Spinal cord (tissue), 10 donors: ENCODE measurements around the gene CTIF. TPM values are rescaled to one million over a fixed set of nuclear protein-coding genes. Genes with fewer than 3 reads are reported as not detected.

Experiments
- DNase-seq, 6 donors: peaks; one replicate each; pipeline versions ENCODE4 v3.0.0 to v3.0.0-alpha.2; 2013 to 2015; ENCODE audit warnings: low spot score in 6 of 6, low read depth in 4 of 6
- H3K27ac ChIP-seq: one replicate; pipeline ENCODE4 v1.5.1; 2013; ENCODE audit warnings: low read depth, low read length, control low read depth
- H3K27me3 ChIP-seq: one replicate; pipeline ENCODE4 v1.6.1; 2013; ENCODE audit warnings: low read length; ENCODE audit not compliant: control insufficient read depth, insufficient read depth
- H3K36me3 ChIP-seq: one replicate; pipeline ENCODE4 v1.6.1; 2013; ENCODE audit warnings: low read length; ENCODE audit not compliant: control insufficient read depth, insufficient read depth
- H3K4me1 ChIP-seq: one replicate; pipeline ENCODE4 v1.6.1; 2013; ENCODE audit warnings: low read length; ENCODE audit not compliant: control insufficient read depth, insufficient read depth
- H3K4me3 ChIP-seq: one replicate; pipeline ENCODE4 v1.5.1; 2013; ENCODE audit warnings: low read depth, low read length, control low read depth
- H3K9me3 ChIP-seq: one replicate; pipeline ENCODE4 v1.6.1; 2013; ENCODE audit warnings: low read length; ENCODE audit not compliant: control insufficient read depth, insufficient read depth
- WGBS: methylation state at CpG from one replicate; pipeline ENCODE4 v1.1.5; 2013; ENCODE audit warnings: missing lambda C conversion rate; ENCODE audit not compliant: insufficient coverage; 5-methylcytosine and 5-hydroxymethylcytosine counted together
- polyA plus RNA-seq, 2 donors: library from polyadenylated mRNA; unstranded; fragments of 120-200 nt; gene quantifications; one replicate each; pipeline ENCODE4 v1.2.1, GENCODE V29; 2013; ENCODE audit not compliant: insufficient read length in 2 of 2
- total RNA-seq, 2 donors: library from RNA; depleted of rRNA in 1 of 2; stranded (reverse); fragments of 120-200 nt in 1 of 2; fragments of >200 nt in 1 of 2; gene quantifications; one replicate each; pipeline versions ENCODE4 v1.2.3 to v1.2.4, GENCODE V29; 2013 to 2014
- donor health status: healthy.

CTIF gene
- total and polyA plus RNA-seq, 4 donors: 32.5 to 106 (median 72.6) TPM

- Histone ChIP-seq H3K4me3 (no peak overlapping the region), H3K9me3 (no peaks in the 10 kb centered on the region), H3K27ac (no peak overlapping the region), H3K27me3 (no peaks in the 10 kb centered on the region), H3K36me3 (no peaks in the 10 kb centered on the region), H3K4me1 (no peaks in the 10 kb centered on the region)
- DNase-seq: no peak
- 55% methylated on average over 2 of the region's 3 CpGs for WGBS
Measured at GRCh38 chr18:48530399-48531081, 8.3 kb upstream of the CTIF start.

DNA sequence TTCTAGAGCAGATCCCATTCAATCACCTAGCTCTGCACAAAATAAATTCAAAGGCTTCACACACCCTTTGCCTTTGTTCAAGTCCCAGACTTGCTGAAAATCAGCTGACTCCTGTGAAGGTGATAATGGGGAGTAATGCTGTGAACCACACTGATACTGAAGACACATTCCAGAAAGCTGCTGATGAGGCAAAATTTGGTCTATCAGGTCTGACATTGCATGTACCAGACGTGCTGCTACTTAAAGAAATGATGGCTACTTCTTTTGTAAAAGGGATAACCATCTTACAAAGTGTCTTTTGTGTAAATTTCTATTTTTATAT is 7.8 kb upstream of the CTIF start:
- no CpG with 5 or more reads among the region's 1 CpG for WGBS
- Histone ChIP-seq H3K27ac (no peak overlapping the region), H3K36me3 (no peaks in the 10 kb centered on the region), H3K4me3 (no peak overlapping the region), H3K9me3 (no peaks in the 10 kb centered on the region), H3K4me1 (no peaks in the 10 kb centered on the region), H3K27me3 (no peaks in the 10 kb centered on the region)
- DNase-seq: peak in 1 of 6 donors; percentile 54

DNA sequence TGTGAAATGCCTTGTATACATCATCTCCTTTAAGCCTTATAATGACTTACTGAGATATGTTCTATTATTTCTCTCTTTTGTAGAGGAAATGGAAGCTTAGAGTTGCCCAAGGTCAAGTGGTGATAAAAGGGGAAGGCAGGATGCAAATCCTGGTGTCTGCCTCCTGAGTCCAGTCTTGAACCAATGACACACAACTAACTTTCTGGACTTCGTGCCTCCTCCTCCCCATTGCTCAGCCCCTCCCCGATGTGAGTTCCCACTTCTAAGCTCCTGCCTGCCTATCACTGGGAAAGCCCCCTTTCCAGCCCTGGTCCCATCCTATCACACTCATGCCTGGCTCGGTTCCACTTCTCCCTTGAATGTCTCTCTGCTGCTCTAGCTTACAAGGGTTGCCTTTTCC is 6.9 kb upstream of the CTIF start:
- no peak for DNase-seq
- Histone ChIP-seq H3K27ac (no peak overlapping the region), H3K36me3 (no peaks in the 10 kb centered on the region), H3K9me3 (no peaks in the 10 kb centered on the region), H3K4me3 (no peak overlapping the region), H3K27me3 (no peaks in the 10 kb centered on the region), H3K4me1 (no peaks in the 10 kb centered on the region)
- 86% methylated on average over 2 of the region's 3 CpGs for WGBS

GRCh38 chr18:48533340-48534070 is 5.3 kb upstream of the CTIF start:
- DNase-seq: no peak
- H3K4me3 ChIP-seq: no peak overlapping the region
- no peaks in the 10 kb centered on the region for H3K27me3 ChIP-seq
- H3K36me3 ChIP-seq: no peaks in the 10 kb centered on the region
- 71% methylated on average over 1 of the region's 6 CpGs for WGBS
- H3K27ac ChIP-seq: no peak overlapping the region
- H3K4me1 ChIP-seq: no peaks in the 10 kb centered on the region
- no peaks in the 10 kb centered on the region for H3K9me3 ChIP-seq

DNA sequence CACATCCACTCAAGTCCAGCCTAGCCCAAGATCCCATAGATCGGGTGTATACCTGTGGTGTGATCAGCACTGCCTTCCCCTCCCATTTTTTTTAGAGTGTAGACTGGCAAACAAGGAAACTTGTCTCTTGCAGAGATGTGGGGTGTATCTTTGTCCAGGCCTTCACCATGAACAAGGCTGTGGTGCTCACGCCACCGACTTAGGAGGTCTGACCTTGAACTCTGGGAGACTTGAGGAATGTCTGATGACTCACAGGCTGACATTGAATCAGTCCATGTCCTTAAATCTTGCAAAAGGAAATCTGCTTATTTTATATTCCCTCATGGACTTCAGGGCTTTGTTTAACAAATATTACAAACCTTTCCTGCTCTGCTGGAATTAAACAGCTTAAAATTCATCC is 4.5 kb upstream of the CTIF start:
- Histone ChIP-seq H3K36me3 (no peaks in the 10 kb centered on the region), H3K4me3 (no peak overlapping the region), H3K27me3 (no peaks in the 10 kb centered on the region), H3K4me1 (peaks cover under 1% of the 10 kb centered on the region), H3K27ac (no peak overlapping the region), H3K9me3 (no peaks in the 10 kb centered on the region)
- no peak for DNase-seq
- WGBS: 100% methylated on average over 2 of the region's 3 CpGs

DNA sequence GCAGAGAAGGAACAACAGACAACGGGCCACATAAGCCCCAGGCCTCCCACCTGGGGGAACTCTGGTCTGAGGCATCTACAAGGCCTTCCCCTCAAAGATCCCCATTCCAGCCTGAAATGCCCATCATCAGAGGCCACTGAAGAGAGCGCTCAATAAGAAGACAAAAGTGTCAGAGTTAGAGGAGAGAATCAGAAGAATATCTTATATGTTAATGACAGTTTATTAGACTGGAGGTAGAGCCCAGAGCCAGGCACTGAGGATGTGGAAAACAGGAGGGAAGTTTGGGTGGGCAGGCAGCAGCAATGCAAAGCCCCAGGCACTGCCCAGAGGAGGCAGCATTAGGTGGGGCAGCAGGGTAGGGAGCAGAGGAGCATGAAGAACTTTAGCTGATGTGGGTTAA is 2.9 kb upstream of the CTIF start:
- Histone ChIP-seq H3K27ac (no peak overlapping the region), H3K4me3 (no peak overlapping the region), H3K4me1 (peaks cover 6% of the 10 kb centered on the region), H3K27me3 (no peaks in the 10 kb centered on the region), H3K36me3 (no peaks in the 10 kb centered on the region), H3K9me3 (no peaks in the 10 kb centered on the region)
- DNase-seq: no peak
- 60% methylated on average over 2 of the region's 2 CpGs for WGBS

- DNase-seq: no peak
- H3K36me3 ChIP-seq: no peaks in the 10 kb centered on the region
- no peak overlapping the region for H3K4me3 ChIP-seq
- H3K27ac ChIP-seq: no peak overlapping the region
- no peaks in the 10 kb centered on the region for H3K27me3 ChIP-seq
- no peaks in the 10 kb centered on the region for H3K9me3 ChIP-seq
- peaks cover 9% of the 10 kb centered on the region for H3K4me1 ChIP-seq
- 93% methylated on average over 5 of the region's 6 CpGs for WGBS
Measured at GRCh38 chr18:48536516-48536915, 2.3 kb upstream of the CTIF start.

DNA sequence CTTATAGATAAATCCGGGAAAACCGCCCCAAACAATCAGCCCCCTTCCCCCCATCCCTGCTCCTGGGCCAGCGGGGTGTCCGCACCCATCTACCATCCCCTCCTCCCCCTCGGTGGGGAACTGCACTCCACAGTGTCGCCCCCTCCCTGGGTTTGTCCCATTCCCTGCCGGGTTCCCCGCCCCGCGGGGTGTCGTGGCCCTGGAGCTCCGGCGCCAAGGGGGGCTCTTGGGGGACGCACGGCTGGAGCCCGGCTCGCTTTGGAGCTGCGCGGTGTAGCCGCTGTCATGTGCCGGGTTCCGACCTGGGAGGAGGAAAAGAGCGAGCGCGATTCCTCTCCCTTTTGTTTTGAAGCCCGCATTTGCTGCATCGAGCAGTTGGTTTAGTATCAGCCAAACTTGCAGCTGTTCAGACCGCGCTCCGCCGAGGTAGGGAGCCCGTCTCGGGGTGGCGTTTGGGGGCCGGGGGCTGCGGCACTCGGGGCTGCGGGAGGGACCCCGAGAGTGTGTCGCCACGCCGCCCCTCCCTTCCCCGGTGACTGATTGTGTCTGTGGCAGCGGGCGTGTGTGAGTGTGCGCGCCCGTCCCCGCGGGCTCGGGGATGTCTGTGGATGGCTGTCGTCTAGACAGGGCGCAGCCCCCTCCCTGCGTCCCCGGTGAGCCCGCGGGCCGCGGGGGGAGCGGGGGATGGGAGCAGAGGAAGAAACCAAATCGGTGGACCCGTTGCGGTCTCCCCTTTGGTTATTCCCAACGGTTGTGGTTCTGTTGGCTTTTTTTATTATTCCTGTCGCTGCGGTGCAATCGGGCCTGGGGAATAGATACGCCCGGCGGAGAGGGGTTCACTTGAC is 797 bp downstream of the CTIF start:
- Histone ChIP-seq H3K36me3 (no peaks in the 10 kb centered on the region), H3K9me3 (no peaks in the 10 kb centered on the region), H3K4me1 (peaks cover 12% of the 10 kb centered on the region), H3K27me3 (no peaks in the 10 kb centered on the region), H3K27ac (peak overlapping the region; percentile 88), H3K4me3 (peak overlapping the region; percentile 83)
- peak in 5 of 6 donors; percentile 39 to 85 (median 50) for DNase-seq
- under 1% methylated on average over 66 of the region's 70 CpGs for WGBS

DNA sequence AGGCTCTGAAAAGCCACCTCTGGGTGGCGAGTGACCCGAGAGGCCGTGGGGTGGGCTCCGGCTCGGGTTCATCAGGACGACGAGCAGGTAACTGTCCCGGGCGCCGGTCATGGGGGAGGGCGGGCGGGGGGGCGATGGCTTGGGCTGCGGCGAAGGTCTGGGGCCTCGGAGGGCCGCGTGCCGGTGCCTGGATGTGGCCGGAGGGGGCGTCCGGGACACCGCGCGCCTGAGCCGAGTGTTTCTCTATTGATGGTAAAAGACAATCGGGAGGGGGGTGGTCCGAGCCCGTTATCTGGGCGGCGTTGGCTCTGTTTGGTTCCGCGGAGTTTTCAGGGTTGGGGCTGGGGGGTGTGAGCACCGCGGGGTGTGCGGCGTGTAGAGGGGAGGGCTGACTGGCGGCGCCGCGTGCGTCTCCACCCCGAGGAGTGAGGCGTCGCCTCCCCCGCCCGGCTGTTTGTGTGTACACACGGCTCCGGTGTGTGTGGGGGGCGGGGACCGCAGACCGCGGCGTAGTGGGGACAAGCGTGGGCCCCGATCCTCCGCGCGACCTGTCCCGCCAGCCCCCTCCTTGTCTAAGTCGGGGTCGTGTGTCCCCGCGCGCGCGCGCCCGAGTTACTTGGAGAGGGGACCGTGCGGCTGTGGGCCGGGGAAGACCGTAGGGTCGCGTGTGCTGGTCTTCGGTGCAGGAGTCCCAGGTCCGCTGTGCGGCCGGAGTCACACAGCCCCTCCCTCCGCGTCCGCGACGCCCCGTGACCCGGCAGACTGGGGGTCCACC is 1.6 kb downstream of the CTIF start:
- Histone ChIP-seq H3K36me3 (no peaks in the 10 kb centered on the region), H3K4me3 (peak overlapping the region; percentile 83), H3K4me1 (peaks cover 20% of the 10 kb centered on the region), H3K27ac (peak overlapping the region; percentile 88), H3K9me3 (no peaks in the 10 kb centered on the region), H3K27me3 (no peaks in the 10 kb centered on the region)
- WGBS: under 1% methylated on average over 77 of the region's 86 CpGs
- DNase-seq: peak in 5 of 6 donors; percentile 27 to 86 (median 50)
